Measurements from ENCODE around the gene TPCN2. TPM values are rescaled to one million over a fixed set of nuclear protein-coding genes. Genes with fewer than 3 reads are reported as not detected.

The TPCN2 gene
- total RNA-seq, 4 donors from 2014 or later: 5.6 to 54.6 (median 17.7) TPM

DNA sequence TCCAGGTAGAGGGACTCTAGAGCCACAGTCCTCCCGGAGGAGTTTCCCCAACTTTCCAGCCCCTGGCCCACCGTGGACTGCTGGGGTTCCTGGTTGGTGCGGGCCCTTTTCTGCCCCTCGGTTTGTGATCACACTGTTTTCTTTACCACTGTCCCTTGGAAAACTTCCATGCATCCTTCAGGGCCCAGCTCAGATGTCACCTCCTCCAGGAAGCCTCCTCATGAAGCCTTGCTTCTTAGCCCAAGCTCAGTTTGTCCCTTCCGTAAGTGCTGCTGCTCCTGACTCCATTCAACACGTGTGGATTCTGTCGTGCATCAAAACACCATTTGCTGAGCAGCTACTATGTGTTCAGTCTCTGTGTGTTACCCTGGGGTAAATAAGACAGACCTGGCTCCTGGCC, 15.9 kb upstream of the TPCN2 start:
- no peaks in the 10 kb centered on the region for H3K9me3 ChIP-seq
- H3K4me3 ChIP-seq: no peak overlapping the region
- H3K27ac ChIP-seq: no peak overlapping the region
- H3K4me1 ChIP-seq: no peaks in the 10 kb centered on the region
- no peaks in the 10 kb centered on the region for H3K27me3 ChIP-seq
- no peak for DNase-seq
- no peak for TF ChIP-seq POLR2A (IDR thresholded peaks at IDR 0.05)
- TF ChIP-seq, protein P1, sequence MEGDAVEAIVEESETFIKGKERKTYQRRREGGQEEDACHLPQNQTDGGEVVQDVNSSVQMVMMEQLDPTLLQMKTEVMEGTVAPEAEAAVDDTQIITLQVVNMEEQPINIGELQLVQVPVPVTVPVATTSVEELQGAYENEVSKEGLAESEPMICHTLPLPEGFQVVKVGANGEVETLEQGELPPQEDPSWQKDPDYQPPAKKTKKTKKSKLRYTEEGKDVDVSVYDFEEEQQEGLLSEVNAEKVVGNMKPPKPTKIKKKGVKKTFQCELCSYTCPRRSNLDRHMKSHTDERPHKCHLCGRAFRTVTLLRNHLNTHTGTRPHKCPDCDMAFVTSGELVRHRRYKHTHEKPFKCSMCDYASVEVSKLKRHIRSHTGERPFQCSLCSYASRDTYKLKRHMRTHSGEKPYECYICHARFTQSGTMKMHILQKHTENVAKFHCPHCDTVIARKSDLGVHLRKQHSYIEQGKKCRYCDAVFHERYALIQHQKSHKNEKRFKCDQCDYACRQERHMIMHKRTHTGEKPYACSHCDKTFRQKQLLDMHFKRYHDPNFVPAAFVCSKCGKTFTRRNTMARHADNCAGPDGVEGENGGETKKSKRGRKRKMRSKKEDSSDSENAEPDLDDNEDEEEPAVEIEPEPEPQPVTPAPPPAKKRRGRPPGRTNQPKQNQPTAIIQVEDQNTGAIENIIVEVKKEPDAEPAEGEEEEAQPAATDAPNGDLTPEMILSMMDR (IDR thresholded peaks at IDR 0.05): no peak
- H3K36me3 ChIP-seq: no peaks in the 10 kb centered on the region
- intact Hi-C loops (cut with DNase I; ENCODE audit: low total_unique reads): no loop called here

DNA sequence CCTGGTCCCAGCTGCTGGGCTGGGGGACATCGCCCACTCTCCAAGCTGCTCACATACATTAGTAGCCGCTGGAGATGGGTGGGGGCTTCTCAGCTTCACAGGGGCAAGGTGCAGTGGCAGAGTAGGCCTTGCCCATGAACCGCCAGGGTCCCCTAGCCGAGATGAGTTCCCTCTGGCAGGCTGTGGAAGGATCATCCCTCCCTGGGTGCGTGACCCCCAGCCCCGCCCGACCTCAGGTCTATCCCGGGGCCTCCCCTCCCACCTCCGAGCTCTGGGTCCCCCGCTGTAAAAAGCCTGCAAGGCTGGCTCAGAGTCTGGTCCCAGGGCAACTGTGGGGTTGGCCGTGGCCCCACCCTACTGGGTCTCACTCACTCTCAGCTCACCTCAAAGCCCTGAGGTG, 15.3 kb upstream of the TPCN2 start:
- TF ChIP-seq POLR2A (IDR thresholded peaks at IDR 0.05): no peak
- TF ChIP-seq, protein P1 (IDR thresholded peaks at IDR 0.05): no peak
- intact Hi-C loops (cut with DNase I; ENCODE audit: low total_unique reads): no loop called here
- Histone ChIP-seq H3K4me3 (no peak overlapping the region), H3K27ac (no peak overlapping the region), H3K4me1 (no peaks in the 10 kb centered on the region), H3K9me3 (no peaks in the 10 kb centered on the region), H3K36me3 (no peaks in the 10 kb centered on the region), H3K27me3 (no peaks in the 10 kb centered on the region)
- DNase-seq: peak in 1 of 2 donors; percentile 16

DNA sequence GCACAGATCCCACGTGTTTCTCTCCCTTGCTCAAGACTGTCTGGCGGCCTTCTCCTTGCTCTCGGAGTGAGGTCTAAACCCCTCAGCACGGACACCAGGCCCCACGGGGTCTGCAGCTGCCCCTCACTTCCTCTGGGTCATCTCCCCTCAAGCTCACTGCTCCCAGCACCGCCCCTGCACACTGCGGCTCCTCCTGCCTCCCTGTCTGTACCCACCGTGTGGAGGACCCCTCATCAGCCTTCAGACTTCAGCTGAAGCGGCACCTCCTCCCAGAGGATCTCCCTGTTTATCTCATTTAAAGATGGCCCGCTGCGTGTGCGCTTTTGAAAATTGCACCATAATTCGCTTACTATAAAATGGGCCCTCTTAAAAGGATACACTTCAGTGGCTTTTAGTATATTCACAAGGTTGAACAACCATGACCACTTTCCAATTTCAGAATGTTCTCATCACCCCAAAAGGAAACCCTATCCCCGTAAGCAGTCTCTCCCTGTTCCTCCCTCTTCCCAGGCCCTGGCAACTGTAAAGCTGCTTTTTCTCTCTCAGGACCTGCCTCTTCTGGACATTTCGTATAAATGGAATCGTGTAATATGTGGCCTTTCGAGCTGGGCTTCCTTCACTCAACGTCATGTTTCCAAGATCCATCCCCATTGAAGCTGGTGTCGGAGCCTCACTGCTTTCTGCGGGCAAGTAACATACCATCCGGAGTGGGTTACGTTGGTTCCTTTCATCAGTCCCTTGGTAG, 14.4 kb upstream of the TPCN2 start:
- no peaks in the 10 kb centered on the region for H3K27me3 ChIP-seq
- H3K36me3 ChIP-seq: no peaks in the 10 kb centered on the region
- no peaks in the 10 kb centered on the region for H3K9me3 ChIP-seq
- peak overlapping the region; percentile 20 to 74 for H3K27ac ChIP-seq
- H3K4me1 ChIP-seq: no peaks in the 10 kb centered on the region
- no peak overlapping the region for H3K4me3 ChIP-seq
- TF ChIP-seq, protein P1 (IDR thresholded peaks at IDR 0.05): no peak
- TF ChIP-seq POLR2A (IDR thresholded peaks at IDR 0.05): no peak
- peak in 1 of 2 donors; percentile 14 for DNase-seq
- intact Hi-C loops (cut with DNase I; ENCODE audit: low total_unique reads): no loop called here

DNA sequence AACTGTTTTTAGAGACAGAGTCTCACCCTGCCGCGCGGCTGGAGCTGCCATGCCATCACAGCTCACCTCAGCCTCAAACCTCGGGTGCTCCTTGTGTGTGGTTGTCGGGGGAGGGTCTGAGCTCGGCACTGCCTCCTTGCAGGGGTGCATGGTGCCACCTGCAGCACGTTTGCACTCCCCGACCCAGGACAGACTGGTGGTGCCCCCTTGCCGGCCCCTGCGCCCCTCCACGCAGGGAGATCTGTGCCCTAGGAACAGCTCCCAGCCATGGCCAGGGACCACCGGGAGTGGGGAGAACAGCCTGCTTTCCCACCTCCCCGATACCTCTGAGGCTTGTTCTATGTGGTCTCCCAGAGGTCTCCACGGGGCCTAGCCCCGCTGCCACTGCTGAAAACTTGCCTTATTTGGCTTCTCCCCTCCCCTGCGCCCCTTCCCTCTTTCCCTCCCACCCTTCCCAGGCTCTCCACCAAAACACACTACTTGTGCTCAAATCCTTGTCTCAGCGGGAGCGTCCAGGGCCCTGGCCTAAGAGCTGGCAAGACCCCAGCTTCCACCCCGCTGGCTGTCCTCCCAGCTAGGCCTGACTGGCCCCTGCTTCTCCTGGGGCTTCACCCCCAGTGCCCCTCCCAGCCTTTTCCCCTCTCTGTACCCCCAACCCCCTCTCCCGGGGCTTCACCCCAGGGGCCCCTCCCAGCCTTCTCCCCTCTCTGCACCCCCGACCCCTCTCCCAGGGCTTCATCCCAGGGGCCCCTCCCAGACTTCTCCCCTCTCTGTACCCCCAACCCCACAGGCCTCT, 13.4 kb upstream of the TPCN2 start:
- intact Hi-C loops (cut with DNase I; ENCODE audit: low total_unique reads): no loop called here
- TF ChIP-seq POLR2A (IDR thresholded peaks at IDR 0.05): no peak
- TF ChIP-seq, protein P1 (IDR thresholded peaks at IDR 0.05): no peak
- no peaks in the 10 kb centered on the region for H3K36me3 ChIP-seq
- no peaks in the 10 kb centered on the region for H3K9me3 ChIP-seq
- peak; percentile 49 to 57 for DNase-seq
- H3K27ac ChIP-seq: peak overlapping the region; percentile 68 to 74
- no peak overlapping the region for H3K4me3 ChIP-seq
- no peaks in the 10 kb centered on the region for H3K27me3 ChIP-seq
- H3K4me1 ChIP-seq: no peaks in the 10 kb centered on the region

DNA sequence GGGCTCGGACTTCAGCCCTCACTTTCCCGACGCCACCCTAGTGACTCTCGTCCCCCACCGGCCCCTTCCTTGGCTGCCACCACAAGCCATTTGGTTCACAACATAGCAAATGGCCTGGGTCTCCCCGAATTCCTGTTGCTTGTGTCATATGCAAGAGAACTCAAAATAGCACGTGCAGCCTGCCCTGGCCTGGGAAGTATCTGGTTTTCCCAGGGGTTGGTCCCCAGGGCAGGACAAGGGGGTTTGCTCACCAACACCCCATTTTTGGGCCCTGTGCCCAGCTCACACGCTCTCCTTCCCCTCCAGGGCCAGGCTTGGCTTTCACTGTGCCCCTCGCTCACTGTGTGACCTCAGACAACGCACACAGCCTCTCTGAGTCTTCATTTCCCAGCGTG, 12.8 kb upstream of the TPCN2 start:
- peak overlapping the region; percentile 68 to 74 for H3K27ac ChIP-seq
- no peak overlapping the region for H3K4me3 ChIP-seq
- no peaks in the 10 kb centered on the region for H3K9me3 ChIP-seq
- no peak for TF ChIP-seq POLR2A (IDR thresholded peaks at IDR 0.05)
- TF ChIP-seq, protein P1 (IDR thresholded peaks at IDR 0.05): no peak
- intact Hi-C loops (cut with DNase I; ENCODE audit: low total_unique reads): no loop called here
- H3K36me3 ChIP-seq: no peaks in the 10 kb centered on the region
- no peaks in the 10 kb centered on the region for H3K27me3 ChIP-seq
- H3K4me1 ChIP-seq: no peaks in the 10 kb centered on the region
- peak; percentile 53 to 65 for DNase-seq
